Epithelial cell of esophagus (primary cell): ENCODE data around the gene DPY19L1.

Source experiments
- DNase-seq: peaks from one replicate; pipeline ENCODE4 v3.0.0; 2010; ENCODE audit warnings: low read depth
- H3K4me3 ChIP-seq: 2 replicates; pipeline ENCODE4 v1.5.1; 2011; ENCODE audit warnings: mild to moderate bottlenecking, low read length, control low read depth
- TF ChIP-seq, protein P1 (sequence below): IDR thresholded peaks from 2 replicates; pipeline ENCODE4 v1.5.1; 2011; ENCODE audit warnings: low read depth, mild to moderate bottlenecking, low read length, control low read depth, inconsistent platforms; ENCODE audit not compliant: insufficient read depth; ENCODE audit errors: missing control alignments

DPY19L1 gene

DNA sequence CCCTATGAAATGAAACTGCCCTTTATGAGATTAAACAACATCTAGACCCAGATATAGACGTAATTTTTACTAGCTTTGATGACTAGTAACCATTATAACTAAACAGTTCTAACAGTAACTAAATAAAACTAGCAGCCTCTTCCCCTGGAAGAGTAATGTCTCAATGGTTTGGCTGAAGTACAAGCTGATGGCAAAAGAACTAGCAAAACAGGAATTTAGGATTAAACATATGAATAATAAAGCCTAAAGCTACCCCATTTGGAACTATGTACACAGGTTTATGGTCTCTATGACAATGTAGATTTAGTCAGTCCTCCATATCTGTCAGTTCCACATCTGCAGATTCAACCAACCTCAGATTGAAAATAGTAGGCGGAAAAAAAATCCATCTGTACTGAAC, 6.4 kb downstream of the DPY19L1 start:
- TF ChIP-seq, protein P1, sequence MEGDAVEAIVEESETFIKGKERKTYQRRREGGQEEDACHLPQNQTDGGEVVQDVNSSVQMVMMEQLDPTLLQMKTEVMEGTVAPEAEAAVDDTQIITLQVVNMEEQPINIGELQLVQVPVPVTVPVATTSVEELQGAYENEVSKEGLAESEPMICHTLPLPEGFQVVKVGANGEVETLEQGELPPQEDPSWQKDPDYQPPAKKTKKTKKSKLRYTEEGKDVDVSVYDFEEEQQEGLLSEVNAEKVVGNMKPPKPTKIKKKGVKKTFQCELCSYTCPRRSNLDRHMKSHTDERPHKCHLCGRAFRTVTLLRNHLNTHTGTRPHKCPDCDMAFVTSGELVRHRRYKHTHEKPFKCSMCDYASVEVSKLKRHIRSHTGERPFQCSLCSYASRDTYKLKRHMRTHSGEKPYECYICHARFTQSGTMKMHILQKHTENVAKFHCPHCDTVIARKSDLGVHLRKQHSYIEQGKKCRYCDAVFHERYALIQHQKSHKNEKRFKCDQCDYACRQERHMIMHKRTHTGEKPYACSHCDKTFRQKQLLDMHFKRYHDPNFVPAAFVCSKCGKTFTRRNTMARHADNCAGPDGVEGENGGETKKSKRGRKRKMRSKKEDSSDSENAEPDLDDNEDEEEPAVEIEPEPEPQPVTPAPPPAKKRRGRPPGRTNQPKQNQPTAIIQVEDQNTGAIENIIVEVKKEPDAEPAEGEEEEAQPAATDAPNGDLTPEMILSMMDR: no peak
- DNase-seq: peak; percentile 61
- H3K4me3 ChIP-seq: no peak overlapping the region

DNA sequence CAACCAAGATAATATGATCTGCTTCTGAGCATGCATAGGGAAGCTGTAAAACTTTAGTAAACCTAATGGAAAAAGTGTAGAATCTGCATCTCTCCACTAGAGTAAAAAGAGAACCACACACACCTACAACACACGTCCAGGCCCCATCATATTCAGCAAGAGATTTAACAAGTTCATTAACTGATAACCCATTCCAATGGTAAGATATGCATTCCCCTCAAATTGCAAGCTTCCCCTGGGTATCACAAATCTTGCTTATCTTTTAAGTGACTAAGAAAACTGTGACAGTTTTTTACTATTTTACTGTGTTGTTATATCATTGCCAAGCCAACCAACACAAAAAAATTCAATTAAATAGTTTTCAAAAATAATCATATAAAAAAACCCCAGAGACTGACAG, 8.0 kb downstream of the DPY19L1 start:
- H3K4me3 ChIP-seq: no peak overlapping the region
- TF ChIP-seq, protein P1: no peak
- DNase-seq: no peak

DNA sequence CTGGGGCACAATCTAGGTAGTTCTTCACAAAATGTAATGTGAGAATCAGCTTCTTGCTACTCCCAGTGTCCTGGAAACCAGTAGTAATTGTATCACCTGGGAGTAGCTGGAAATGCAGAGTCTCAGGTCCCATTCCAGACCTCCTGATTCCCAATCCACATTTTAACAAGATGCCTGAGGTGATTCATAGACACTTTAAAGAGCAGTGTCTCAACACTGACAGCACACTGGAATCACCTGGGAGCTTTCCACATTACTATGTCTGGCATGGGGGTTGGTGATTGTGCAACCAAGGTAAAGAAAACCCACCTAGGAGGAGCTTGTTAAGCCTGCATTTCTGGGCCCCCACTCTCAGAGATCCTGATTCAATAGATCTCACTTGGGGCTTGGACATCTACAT, 11.1 kb downstream of the DPY19L1 start:
- no peak overlapping the region for H3K4me3 ChIP-seq
- TF ChIP-seq, protein P1: no peak
- peak; percentile 75 for DNase-seq

DNA sequence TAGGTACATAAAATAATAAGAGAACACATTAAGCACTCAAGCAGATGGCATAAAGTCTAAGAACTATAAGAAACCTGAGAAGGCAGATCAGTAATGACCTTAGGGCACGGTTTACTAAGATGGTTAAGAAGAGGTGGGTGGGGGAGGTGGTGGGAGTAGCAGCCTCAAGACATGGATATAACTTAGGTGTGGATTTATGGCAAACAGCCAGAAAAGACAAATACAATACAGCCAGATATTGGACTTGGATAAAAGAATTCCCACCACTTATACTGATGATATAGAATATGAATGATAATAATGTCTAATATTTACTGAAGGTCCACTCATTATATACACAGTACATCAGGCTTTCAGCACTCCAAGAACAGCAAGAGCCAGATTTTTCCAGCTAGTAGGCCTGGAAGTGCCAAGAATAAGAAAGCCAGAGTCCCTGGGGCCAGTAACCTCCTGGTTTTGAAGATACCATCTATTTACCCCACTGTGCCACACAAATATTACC, 11.9 kb downstream of the DPY19L1 start:
- TF ChIP-seq, protein P1: no peak
- no peak overlapping the region for H3K4me3 ChIP-seq
- DNase-seq: peak; percentile 32

DNA sequence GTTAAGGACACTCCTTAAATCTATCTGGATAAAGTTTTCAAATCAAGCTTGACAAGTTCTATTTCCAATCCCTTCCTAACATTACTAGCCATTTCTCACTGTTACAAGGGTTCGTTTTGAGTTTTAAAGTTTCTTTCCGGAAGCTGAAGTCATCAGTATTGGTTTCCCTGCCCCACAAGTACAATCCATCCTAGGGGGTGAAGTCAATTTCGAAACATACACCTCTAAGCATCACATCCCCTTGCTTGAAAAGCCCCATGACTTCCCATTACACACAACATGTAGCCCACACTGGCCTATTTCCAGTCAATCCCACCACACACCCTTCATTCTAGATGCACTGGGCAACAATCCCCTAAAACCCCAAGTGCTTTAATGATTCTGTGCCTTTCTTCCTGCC, 13.0 kb downstream of the DPY19L1 start:
- H3K4me3 ChIP-seq: no peak overlapping the region
- DNase-seq: no peak
- TF ChIP-seq, protein P1: no peak

DNA sequence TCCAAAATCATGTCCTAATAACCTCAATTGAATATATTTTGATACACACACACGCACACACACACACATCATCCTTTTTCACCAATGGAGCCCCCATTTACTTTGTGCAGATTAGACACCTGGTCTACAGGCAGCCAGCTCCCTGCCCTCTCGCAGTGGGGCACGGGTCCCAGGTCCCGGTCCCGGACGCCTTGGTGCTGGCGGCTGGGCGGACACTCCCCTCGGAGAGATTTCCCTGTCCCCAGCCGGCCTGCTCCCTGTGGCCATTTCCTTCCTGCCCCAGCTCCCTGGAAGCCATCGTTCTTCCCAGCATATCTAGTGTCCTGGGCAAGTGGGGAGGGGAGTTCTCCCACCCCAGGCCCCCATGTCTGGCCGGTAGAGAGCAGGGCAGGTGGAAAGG, 14.6 kb downstream of the DPY19L1 start:
- TF ChIP-seq, protein P1: no peak
- no peak for DNase-seq
- H3K4me3 ChIP-seq: no peak overlapping the region

DNA sequence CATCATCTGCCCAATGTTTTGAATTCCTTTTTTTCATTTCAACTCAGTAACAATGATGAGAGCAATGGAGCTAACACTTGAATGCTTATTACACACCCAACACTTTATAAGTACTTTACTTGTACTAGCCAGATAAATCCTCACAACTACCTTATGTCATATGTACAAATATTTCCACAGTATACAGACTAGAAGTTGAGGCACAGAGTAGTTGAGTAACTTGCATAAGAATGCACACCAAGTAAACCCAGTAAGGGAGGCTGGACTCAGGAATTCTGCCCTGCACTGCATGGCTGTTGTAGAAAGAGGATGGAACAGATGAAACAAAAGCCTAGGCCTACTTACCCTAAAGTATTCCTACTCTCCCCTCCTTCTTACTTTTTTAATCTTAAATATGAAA, 15.8 kb downstream of the DPY19L1 start:
- TF ChIP-seq, protein P1: no peak

More for the DNA sequence above, 15.8 kb downstream of the DPY19L1 start:
- DNase-seq: no peak
- H3K4me3 ChIP-seq: no peak overlapping the region
